ENCODE results near the gene WDR46. TPM values are rescaled to one million over a fixed set of nuclear protein-coding genes. Genes with fewer than 3 reads are reported as not detected.

The WDR46 gene
- total RNA-seq, 1 experiment from 2014 or later, result 99.2 TPM

DNA sequence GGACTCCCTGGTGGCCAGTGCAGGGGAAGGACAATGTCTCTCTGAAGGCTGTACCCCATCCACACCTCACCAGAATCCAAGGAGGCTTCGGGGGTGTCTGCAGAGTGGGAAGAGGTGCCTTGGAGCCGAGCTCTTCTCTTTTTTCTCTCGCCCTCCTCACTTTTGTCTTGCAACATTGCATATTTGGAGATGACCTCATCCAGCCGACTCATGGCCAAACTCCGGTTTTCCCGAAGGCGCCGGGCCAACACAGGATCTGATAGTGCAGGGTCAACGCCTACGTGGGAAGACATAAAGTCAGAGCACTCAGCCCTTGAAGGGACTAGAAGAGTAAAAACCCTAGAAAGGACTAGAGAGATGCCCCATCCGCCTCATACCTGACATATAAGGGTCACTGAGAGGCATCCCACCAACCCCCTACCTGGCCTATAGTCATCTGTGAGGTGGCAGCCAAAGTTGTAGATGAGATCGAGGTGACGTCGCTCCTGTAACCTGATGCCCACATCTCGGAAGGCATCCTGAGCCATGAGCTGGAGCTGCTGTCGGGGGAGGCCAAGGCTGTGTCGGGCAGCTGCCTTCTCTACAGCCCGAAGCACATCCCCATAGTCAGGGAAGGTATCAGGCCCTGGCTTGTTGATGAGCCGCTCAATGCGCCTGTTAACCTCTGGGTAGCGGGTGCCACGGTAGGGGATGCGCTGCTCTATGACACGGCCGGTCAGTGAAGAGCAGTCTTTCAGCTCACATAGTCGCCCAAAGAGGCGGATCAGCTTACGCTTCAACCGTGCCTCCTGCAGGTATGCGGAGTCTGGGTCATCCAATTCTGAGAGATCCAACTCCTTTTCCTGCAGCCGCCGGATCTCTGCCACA, 31.5 kb upstream of the WDR46 start:
- no peak overlapping the region for H2BK5ac ChIP-seq (ENCODE audit: insufficient read length, low read length)
- H3K9me3 Mint-ChIP-seq, result peaks cover 0 to 3% of the 10 kb centered on the region in 2 experiments; a peak in 3 of 5 replicates
- H3K27ac ChIP-seq (ENCODE audit: insufficient read length, low read depth, low read length), result no peak overlapping the region
- DNase-seq, result peak; percentile 62
- H3K4me2 ChIP-seq (ENCODE audit: insufficient read depth, insufficient read length, low read length), result peak overlapping the region; percentile 94
- H4K5ac ChIP-seq (ENCODE audit: insufficient read length, low read depth, low read length), result no peak overlapping the region
- no CpG with 5 or more reads among the region's 32 CpGs for WGBS (ENCODE audit: extremely low coverage, insufficient read length, low lambda C conversion rate)
- H3K4ac ChIP-seq (ENCODE audit: low read depth, low read length), result no peak overlapping the region
- H3K27ac Mint-ChIP-seq, result peak overlapping the region; percentile 40 to 66 (median 53); a peak in 4 of 7 replicates
- no peak overlapping the region for H3K18ac ChIP-seq (ENCODE audit: insufficient read length, low read depth, low read length)
- no peak overlapping the region for H4K91ac ChIP-seq (ENCODE audit: insufficient read length, low read depth, low read length)
- H4K8ac ChIP-seq (replicated peaks; ENCODE audit: insufficient read length, low read depth, low read length), result no peak overlapping the region
- no peak overlapping the region for H3K56ac ChIP-seq (ENCODE audit: insufficient read length, low read depth, low read length)
- H3K36me3 Mint-ChIP-seq (ENCODE audit: insufficient read depth in 1 of 3, low read depth in 3 of 3), result peaks cover 28 to 43% (median 42%) of the 10 kb centered on the region in 3 experiments
- no peaks in the 10 kb centered on the region for H3K27me3 ChIP-seq (ENCODE audit: insufficient read depth, low read length)
- H3K9me3 ChIP-seq (ENCODE audit: control insufficient read depth, low read depth, low read length), result no peaks in the 10 kb centered on the region
- H3K14ac ChIP-seq (ENCODE audit: insufficient read depth, low read length), result no peak overlapping the region
- H3K4me1 ChIP-seq (ENCODE audit: insufficient read depth, low read length), result peaks cover 9% of the 10 kb centered on the region; the same call in 1 of the 2 replicates
- no peak overlapping the region for H2BK120ac ChIP-seq (ENCODE audit: low read depth, low read length, poor library complexity, severe bottlenecking)
- H2BK15ac ChIP-seq (ENCODE audit: low read depth, low read length), result no peak overlapping the region
- peaks cover 8% of the 10 kb centered on the region; the same call in 1 of the 2 replicates for H3K79me2 ChIP-seq (ENCODE audit: insufficient read depth, low read length)
- H3K79me1 ChIP-seq (ENCODE audit: insufficient read depth, low read depth, low read length, poor library complexity, severe bottlenecking), result peaks cover 7% of the 10 kb centered on the region
- H2AK5ac ChIP-seq (ENCODE audit: insufficient read length, low read length), result no peak overlapping the region
- no peak overlapping the region for H3K23ac ChIP-seq (ENCODE audit: insufficient read length, low read depth, low read length)
- H3K4me1 Mint-ChIP-seq, result peaks cover 56 to 61% of the 10 kb centered on the region in 2 experiments
- H4K20me1 ChIP-seq (ENCODE audit: control insufficient read depth, insufficient read depth, insufficient read length), result no peaks in the 10 kb centered on the region
- no peaks in the 10 kb centered on the region; the same call in 1 of the 2 replicates for H3K27me3 Mint-ChIP-seq (ENCODE audit: low read depth)
- H3K23me2 ChIP-seq (ENCODE audit: insufficient read length, low read depth, low read length, poor library complexity, severe bottlenecking), result peaks cover 18% of the 10 kb centered on the region
- peak overlapping the region; percentile 95 to 100 for H3K4me3 Mint-ChIP-seq
- no peak overlapping the region for H3K9ac ChIP-seq (ENCODE audit: extremely low read depth, insufficient read length, low read length)
- no peak overlapping the region for H2BK20ac ChIP-seq (ENCODE audit: low read depth, low read length, poor library complexity, severe bottlenecking)
- no peak overlapping the region for H2BK12ac ChIP-seq (ENCODE audit: insufficient read length, low read depth, low read length)
- no peak overlapping the region for H2AFZ ChIP-seq (ENCODE audit: low read length)
- TF ChIP-seq, protein P1, sequence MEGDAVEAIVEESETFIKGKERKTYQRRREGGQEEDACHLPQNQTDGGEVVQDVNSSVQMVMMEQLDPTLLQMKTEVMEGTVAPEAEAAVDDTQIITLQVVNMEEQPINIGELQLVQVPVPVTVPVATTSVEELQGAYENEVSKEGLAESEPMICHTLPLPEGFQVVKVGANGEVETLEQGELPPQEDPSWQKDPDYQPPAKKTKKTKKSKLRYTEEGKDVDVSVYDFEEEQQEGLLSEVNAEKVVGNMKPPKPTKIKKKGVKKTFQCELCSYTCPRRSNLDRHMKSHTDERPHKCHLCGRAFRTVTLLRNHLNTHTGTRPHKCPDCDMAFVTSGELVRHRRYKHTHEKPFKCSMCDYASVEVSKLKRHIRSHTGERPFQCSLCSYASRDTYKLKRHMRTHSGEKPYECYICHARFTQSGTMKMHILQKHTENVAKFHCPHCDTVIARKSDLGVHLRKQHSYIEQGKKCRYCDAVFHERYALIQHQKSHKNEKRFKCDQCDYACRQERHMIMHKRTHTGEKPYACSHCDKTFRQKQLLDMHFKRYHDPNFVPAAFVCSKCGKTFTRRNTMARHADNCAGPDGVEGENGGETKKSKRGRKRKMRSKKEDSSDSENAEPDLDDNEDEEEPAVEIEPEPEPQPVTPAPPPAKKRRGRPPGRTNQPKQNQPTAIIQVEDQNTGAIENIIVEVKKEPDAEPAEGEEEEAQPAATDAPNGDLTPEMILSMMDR (conservative IDR thresholded peaks at IDR 0.05), result no peak
- H3T11ph ChIP-seq (ENCODE audit: low read length), result no peak overlapping the region

All from H9 (cell line).